Hematopoietic multipotent progenitor cell (in vitro differentiated cells): ENCODE measurements around the gene NLGN1. TPM values are rescaled to one million over a fixed set of nuclear protein-coding genes. Genes with fewer than 3 reads are reported as not detected.

Experiments
- DNase-seq, 3 donors: peaks; one replicate each; pipeline ENCODE4 v3.0.0-alpha.2; 2011 to 2015; ENCODE audit warnings: low read depth in 2 of 3, low spot score in 2 of 3
- total RNA-seq: library from RNA; depleted of rRNA; stranded (reverse); fragments of >200 nt; gene quantifications from one replicate; pipeline ENCODE4 v1.2.3, GENCODE V29; 2012

NLGN1 gene
- total RNA-seq, 1 donor, result 2.2 TPM

GRCh38 chr3:173703771-173704170 lies 306.2 kb downstream of the NLGN1 start:
- no peak for DNase-seq

- no peak for DNase-seq
Measured at GRCh38 chr3:173706630-173707029, 309.1 kb downstream of the NLGN1 start.

- no peak for DNase-seq
Measured at GRCh38 chr3:173708191-173708590, 310.6 kb downstream of the NLGN1 start.

- DNase-seq, result no peak
Measured at GRCh38 chr3:173709026-173709425, 311.5 kb downstream of the NLGN1 start.

GRCh38 chr3:173711619-173712018 lies 314.1 kb downstream of the NLGN1 start:
- no peak for DNase-seq

- no peak for DNase-seq
Measured at GRCh38 chr3:173719585-173719984, 322.0 kb downstream of the NLGN1 start.

GRCh38 chr3:173725507-173725906 lies 328.0 kb downstream of the NLGN1 start:
- no peak for DNase-seq

GRCh38 chr3:173730391-173730790 lies 332.8 kb downstream of the NLGN1 start:
- no peak for DNase-seq

GRCh38 chr3:173732237-173732636 lies 334.7 kb downstream of the NLGN1 start:
- no peak for DNase-seq

- DNase-seq, result peak in 1 of 3 donors; percentile 46
Measured at GRCh38 chr3:173733029-173733652, 335.6 kb downstream of the NLGN1 start.

GRCh38 chr3:173734473-173734872 lies 336.9 kb downstream of the NLGN1 start:
- no peak for DNase-seq

GRCh38 chr3:173734895-173735294 lies 337.4 kb downstream of the NLGN1 start:
- DNase-seq, result no peak

GRCh38 chr3:173735841-173736240 lies 338.3 kb downstream of the NLGN1 start:
- DNase-seq, result no peak

GRCh38 chr3:173737167-173737808 lies 339.7 kb downstream of the NLGN1 start:
- no peak for DNase-seq

- DNase-seq, result no peak
Measured at GRCh38 chr3:173739726-173740125, 342.2 kb downstream of the NLGN1 start.

- no peak for DNase-seq
Measured at GRCh38 chr3:173742491-173742890, 344.9 kb downstream of the NLGN1 start.

GRCh38 chr3:173743111-173743510 lies 345.6 kb downstream of the NLGN1 start:
- no peak for DNase-seq

- no peak for DNase-seq
Measured at GRCh38 chr3:173743516-173743915, 346.0 kb downstream of the NLGN1 start.

GRCh38 chr3:173744479-173744878 lies 346.9 kb downstream of the NLGN1 start:
- DNase-seq, result no peak

- no peak for DNase-seq
Measured at GRCh38 chr3:173744895-173745294, 347.4 kb downstream of the NLGN1 start.

- DNase-seq, result peak in 1 of 3 donors; percentile 11
Measured at GRCh38 chr3:173745952-173746682, 348.6 kb downstream of the NLGN1 start.

- DNase-seq, result no peak
Measured at GRCh38 chr3:173747427-173747826, 349.9 kb downstream of the NLGN1 start.
